A549 (cell line): ENCODE results near the gene GMPR2. TPM values are rescaled to one million over a fixed set of nuclear protein-coding genes. Genes with fewer than 3 reads are reported as not detected.
"Not testable (repeated sequence)": the region's sequence is repeated elsewhere in the genome, so short reads cannot be mapped to it uniquely, and the experiment has no call there.

Source experiments
- ATAC-seq, 2 experiments: fragments of 200-7000 bp in 1 of 2; fragments of >200 bp in 1 of 2; cut with Nextera tagmentation in 1 of 2; cut with Tn5 transposase in 1 of 2; 3 replicates each; pipeline versions ENCODE4 v1.8.0 to v1.9.1; 2018 to 2020; ENCODE audit warnings: mild to moderate bottlenecking in 1 of 2, moderate library complexity in 1 of 2
- CTCF ChIA-PET: fragments of 300-600 bp; sonication (Branson Sonifier 250); formaldehyde crosslinking; extraction: SDS; loops from one replicate; lab custom pipeline; 2021; ENCODE audit warnings: antibody characterized with exemption, inconsistent platforms; lab: Yijun Ruan, JAX
- POLR2A ChIA-PET: fragments of 350-600 bp; formaldehyde crosslinking; extraction: SDS; loops from one replicate; lab custom pipeline; 2021; ENCODE audit warnings: antibody characterized with exemption, inconsistent platforms; lab: Yijun Ruan, JAX
- DNase-seq, 2 experiments: peaks; one replicate each; pipeline versions ENCODE4 v3.0.0 to v3.0.0-alpha.2; 2011 to 2016; ENCODE audit warnings: low read depth in 1 of 2, low spot score in 1 of 2
- FAIRE-seq: peaks from 2 replicates; lab custom pipeline; 2011; peaks lifted over from hg19 to GRCh38; lab: Jason Lieb, UNC
- H3K27ac ChIP-seq, 2 experiments: fragments of >200 bp; sonication (Bioruptor Twin); formaldehyde crosslinking; 3 replicates each; pipeline ENCODE4 v1.5.1; 2016 to 2017
- H3K4me1 ChIP-seq: fragments of >200 bp; sonication (Bioruptor Twin); formaldehyde crosslinking; 3 replicates; pipeline ENCODE4 v1.6.1; 2016
- H3K4me2 ChIP-seq: fragments of >200 bp; sonication (Bioruptor Twin); formaldehyde crosslinking; 3 replicates; pipeline ENCODE4 v1.6.1; 2016
- H3K4me3 ChIP-seq: fragments of >200 bp; sonication (Bioruptor Twin); formaldehyde crosslinking; 3 replicates; pipeline ENCODE4 v1.5.1; 2016
- H3K9me3 ChIP-seq: fragments of >200 bp; sonication (Bioruptor Twin); formaldehyde crosslinking; 3 replicates; pipeline ENCODE4 v1.6.1; 2016
- BHLHE40 ChIP-seq: IDR thresholded peaks from 2 replicates; pipeline ENCODE4 v1.6.1; 2012; ENCODE audit warnings: low read depth, low read length, inconsistent platforms
- CBX8 ChIP-seq: fragments of 200-600 bp; sonication (generic); IDR thresholded peaks from 2 replicates; pipeline ENCODE4 v1.6.1; 2016
- EHMT2 ChIP-seq: fragments of 200-600 bp; sonication (generic); IDR thresholded peaks from 2 replicates; pipeline ENCODE4 v1.6.1; 2016; ENCODE audit warnings: antibody characterized with exemption, low read depth, mild to moderate bottlenecking, moderate library complexity
- ESRRA ChIP-seq: fragments of 150-350 bp; IDR thresholded peaks from 2 replicates; pipeline ENCODE4 v1.6.1; 2014; ENCODE audit warnings: mild to moderate bottlenecking, low read length, borderline replicate concordance
- FOSB ChIP-seq: fragments of 250-450 bp; sonication (Bioruptor Pico); IDR thresholded peaks from 2 replicates; pipeline ENCODE4 v1.5.0; 2020; ENCODE audit warnings: mild to moderate bottlenecking, moderate library complexity
- JUN ChIP-seq, 2 experiments: fragments of >200 bp; sonication (Bioruptor Twin); formaldehyde crosslinking; IDR thresholded peaks; 2 replicates in 1 of 2; 3 replicates in 1 of 2; pipeline ENCODE4 v1.6.1; 2016 to 2017
- MAX ChIP-seq: IDR thresholded peaks from 2 replicates; pipeline ENCODE4 v1.6.1; 2012
- MAZ ChIP-seq: fragments of 150-350 bp; IDR thresholded peaks from 2 replicates; pipeline ENCODE4 v1.6.1; 2014; ENCODE audit warnings: antibody characterized with exemption, low read depth, low read length, borderline replicate concordance
- RCOR1 ChIP-seq: fragments of 150-350 bp; IDR thresholded peaks from 2 replicates; pipeline ENCODE4 v1.6.1; 2014; ENCODE audit warnings: antibody characterized with exemption, low read length, low read depth
- SMC3 ChIP-seq: fragments of >200 bp; sonication (Bioruptor Twin); formaldehyde crosslinking; IDR thresholded peaks from 3 replicates; pipeline ENCODE4 v1.6.1; 2018; ENCODE audit warnings: inconsistent platforms
- ZC3H11A ChIP-seq: fragments of 450-650 bp; IDR thresholded peaks from 2 replicates; pipeline ENCODE4 v1.6.1; 2014; ENCODE audit warnings: antibody characterized with exemption, mild to moderate bottlenecking
- WGBS: methylation state at CpG from one replicate; pipeline ENCODE4 v1.1.6; 2017; ENCODE audit errors: missing lambda C conversion rate; 5-methylcytosine and 5-hydroxymethylcytosine counted together
- polyA plus RNA-seq, 4 experiments: library from polyadenylated mRNA; depleted of rRNA in 3 of 4; stranded (reverse); fragments of >200 nt; fragmentation: RNase III in 1 of 4; extraction: RNeasy Plus Mini Kit Qiagen cat#74134 plus additional on column Dnase treatment in 1 of 4; gene quantifications; 2 replicates in 3 of 4; 3 replicates in 1 of 4; pipeline ENCODE4 v1.2.3, GENCODE V29; 2011 to 2017
- TF ChIP-seq, protein P1 (sequence below): fragments of 200-600 bp; sonication (generic); IDR thresholded peaks from 2 replicates; pipeline ENCODE4 v1.6.1; 2016; ENCODE audit warnings: antibody characterized with exemption, mild to moderate bottlenecking, moderate library complexity
- TF ChIP-seq, protein P2 (sequence below): fragments of 150-350 bp; IDR thresholded peaks from 2 replicates; pipeline ENCODE4 v1.6.1; 2014; ENCODE audit warnings: low read depth, mild to moderate bottlenecking, low read length
- TF ChIP-seq, protein P3 (sequence below): fragments of >200 bp; sonication (Bioruptor Twin); formaldehyde crosslinking; IDR thresholded peaks from 3 replicates; pipeline ENCODE4 v1.6.1; 2016

Gene GMPR2
- polyA plus RNA-seq, 2 of the 4 experiments (the other 2 are of a cell fraction) = 70.0 to 91.7 TPM

DNA sequence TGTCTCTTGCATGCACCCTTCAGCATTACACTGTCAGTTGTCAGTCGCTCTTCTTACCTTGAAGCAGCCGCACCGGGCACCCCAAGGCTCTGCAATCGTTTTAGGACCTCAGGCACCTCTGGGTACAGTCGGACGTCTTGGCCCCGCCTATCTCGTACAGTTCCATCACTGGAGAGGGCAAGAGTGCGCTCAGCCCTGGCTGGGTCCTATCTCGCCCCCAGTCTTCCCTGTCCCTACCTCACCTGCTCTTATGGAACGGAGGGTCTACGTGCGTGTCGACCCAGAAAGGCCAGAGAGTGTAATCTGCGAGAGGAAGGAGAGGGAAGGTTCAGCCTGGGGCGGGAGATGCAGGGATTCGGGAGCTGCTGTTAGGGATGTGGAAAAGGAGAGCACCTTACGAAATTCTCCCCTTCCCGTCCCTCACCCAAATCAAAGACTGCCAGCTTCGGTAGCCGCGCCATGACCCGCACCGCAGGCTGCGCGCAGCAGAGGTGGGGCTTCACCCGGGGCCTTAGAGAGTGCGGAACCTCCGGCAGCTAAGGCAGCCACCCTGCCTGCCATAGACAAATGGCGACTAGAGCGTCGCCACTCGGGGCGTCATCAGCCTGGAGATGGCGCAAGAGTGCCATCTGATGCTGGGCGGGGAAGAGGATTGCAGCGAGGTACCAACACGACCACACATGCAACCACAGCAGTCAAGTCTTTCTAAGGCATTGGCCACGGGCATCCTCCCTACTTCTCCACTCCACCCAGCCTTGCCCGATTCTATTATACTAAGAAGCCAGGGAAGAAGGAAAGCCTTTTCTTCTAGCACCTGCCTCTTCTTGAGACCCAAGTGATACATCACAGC is 17.0 kb upstream of the GMPR2 start, which contains the start of gene MDP1 (continued):
- TF ChIP-seq, protein P1, sequence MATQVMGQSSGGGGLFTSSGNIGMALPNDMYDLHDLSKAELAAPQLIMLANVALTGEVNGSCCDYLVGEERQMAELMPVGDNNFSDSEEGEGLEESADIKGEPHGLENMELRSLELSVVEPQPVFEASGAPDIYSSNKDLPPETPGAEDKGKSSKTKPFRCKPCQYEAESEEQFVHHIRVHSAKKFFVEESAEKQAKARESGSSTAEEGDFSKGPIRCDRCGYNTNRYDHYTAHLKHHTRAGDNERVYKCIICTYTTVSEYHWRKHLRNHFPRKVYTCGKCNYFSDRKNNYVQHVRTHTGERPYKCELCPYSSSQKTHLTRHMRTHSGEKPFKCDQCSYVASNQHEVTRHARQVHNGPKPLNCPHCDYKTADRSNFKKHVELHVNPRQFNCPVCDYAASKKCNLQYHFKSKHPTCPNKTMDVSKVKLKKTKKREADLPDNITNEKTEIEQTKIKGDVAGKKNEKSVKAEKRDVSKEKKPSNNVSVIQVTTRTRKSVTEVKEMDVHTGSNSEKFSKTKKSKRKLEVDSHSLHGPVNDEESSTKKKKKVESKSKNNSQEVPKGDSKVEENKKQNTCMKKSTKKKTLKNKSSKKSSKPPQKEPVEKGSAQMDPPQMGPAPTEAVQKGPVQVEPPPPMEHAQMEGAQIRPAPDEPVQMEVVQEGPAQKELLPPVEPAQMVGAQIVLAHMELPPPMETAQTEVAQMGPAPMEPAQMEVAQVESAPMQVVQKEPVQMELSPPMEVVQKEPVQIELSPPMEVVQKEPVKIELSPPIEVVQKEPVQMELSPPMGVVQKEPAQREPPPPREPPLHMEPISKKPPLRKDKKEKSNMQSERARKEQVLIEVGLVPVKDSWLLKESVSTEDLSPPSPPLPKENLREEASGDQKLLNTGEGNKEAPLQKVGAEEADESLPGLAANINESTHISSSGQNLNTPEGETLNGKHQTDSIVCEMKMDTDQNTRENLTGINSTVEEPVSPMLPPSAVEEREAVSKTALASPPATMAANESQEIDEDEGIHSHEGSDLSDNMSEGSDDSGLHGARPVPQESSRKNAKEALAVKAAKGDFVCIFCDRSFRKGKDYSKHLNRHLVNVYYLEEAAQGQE = 0 out of 2 replicates have a peak, but pooled peaks have one; percentile 29
- 0 out of 3 replicates have a peak, but pooled peaks have one; percentile 18 for TF ChIP-seq SMC3
- no peak for TF ChIP-seq BHLHE40
- no peak for TF ChIP-seq EHMT2
- no peak for TF ChIP-seq MAZ
- no peak for TF ChIP-seq RCOR1
- peak; percentile 81 for TF ChIP-seq MAX
- TF ChIP-seq, protein P2, sequence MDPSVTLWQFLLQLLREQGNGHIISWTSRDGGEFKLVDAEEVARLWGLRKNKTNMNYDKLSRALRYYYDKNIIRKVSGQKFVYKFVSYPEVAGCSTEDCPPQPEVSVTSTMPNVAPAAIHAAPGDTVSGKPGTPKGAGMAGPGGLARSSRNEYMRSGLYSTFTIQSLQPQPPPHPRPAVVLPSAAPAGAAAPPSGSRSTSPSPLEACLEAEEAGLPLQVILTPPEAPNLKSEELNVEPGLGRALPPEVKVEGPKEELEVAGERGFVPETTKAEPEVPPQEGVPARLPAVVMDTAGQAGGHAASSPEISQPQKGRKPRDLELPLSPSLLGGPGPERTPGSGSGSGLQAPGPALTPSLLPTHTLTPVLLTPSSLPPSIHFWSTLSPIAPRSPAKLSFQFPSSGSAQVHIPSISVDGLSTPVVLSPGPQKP = no peak
- TF ChIP-seq ZC3H11A = no peak
- TF ChIP-seq JUN (IDR thresholded peaks at IDR 0.05) = peak; percentile 61 to 81; a peak in 4 of 5 replicates
- no peak for TF ChIP-seq CBX8
- TF ChIP-seq, protein P3, sequence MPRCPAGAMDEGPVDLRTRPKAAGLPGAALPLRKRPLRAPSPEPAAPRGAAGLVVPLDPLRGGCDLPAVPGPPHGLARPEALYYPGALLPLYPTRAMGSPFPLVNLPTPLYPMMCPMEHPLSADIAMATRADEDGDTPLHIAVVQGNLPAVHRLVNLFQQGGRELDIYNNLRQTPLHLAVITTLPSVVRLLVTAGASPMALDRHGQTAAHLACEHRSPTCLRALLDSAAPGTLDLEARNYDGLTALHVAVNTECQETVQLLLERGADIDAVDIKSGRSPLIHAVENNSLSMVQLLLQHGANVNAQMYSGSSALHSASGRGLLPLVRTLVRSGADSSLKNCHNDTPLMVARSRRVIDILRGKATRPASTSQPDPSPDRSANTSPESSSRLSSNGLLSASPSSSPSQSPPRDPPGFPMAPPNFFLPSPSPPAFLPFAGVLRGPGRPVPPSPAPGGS = peak; percentile 82; the same call in 2 of the 3 replicates

- no peak for ATAC-seq
- Histone ChIP-seq H3K4me1 (peaks cover 24% of the 10 kb centered on the region), H3K9me3 (no peaks in the 10 kb centered on the region), H3K4me3 (peak overlapping the region; percentile 63; the same call in 1 of the 3 replicates), H3K27ac (peak overlapping the region in 1 of 2 experiments; percentile 92; a peak in 3 of 6 replicates), H3K4me2 (peak overlapping the region; percentile 72)
- ChIA-PET CTCF (interaction anchor here (0.9 to 4.3 kb wide), 20 partner anchors 9 to 92 kb away, joined by 3 to 31 read pairs (median 5); partner anchors contain the start of genes CIDEB, DHRS1, IPO4 and IRF9), POLR2A (interaction anchor here (0.7 to 3.6 kb wide), 8 partner anchors 15 to 213 kb away, joined by 3 to 36 read pairs (median 4); partner anchors contain the start of genes CBLN3, DCAF11, IPO4 and KHNYN)
- TF ChIP-seq ESRRA (no peak), FOSB (CRISPR knock-in tag) (no peak)
- FAIRE-seq = no peak
- 58% methylated on average over 2 of the region's 2 CpGs for WGBS
- no peak for DNase-seq
Observed at GRCh38 chr14:24216345-24216699, 16.4 kb upstream of the GMPR2 start.

- 95% methylated on average over 1 of the region's 1 CpG for WGBS
- DNase-seq, H3K4me2 ChIP-seq, POLR2A ChIA-PET, H3K4me3 ChIP-seq, H3K9me3 ChIP-seq, FAIRE-seq, ATAC-seq, H3K27ac ChIP-seq: not testable (repeated sequence)
- H3K4me1 ChIP-seq = peaks cover 24% of the 10 kb centered on the region
- CTCF ChIA-PET = interaction anchor here (1.3 to 4.3 kb wide), 7 partner anchors 10 to 91 kb away, joined by 4 to 31 read pairs (median 11); partner anchors contain the start of genes CIDEB and TINF2
Observed at GRCh38 chr14:24216876-24217275, 15.9 kb upstream of the GMPR2 start.
